Mononuclear cell (primary cell): ENCODE results near the gene CIRBP. TPM values are rescaled to one million over a fixed set of nuclear protein-coding genes. Genes with fewer than 3 reads are reported as not detected.

Source experiments
- H3K27me3 ChIP-seq: 2 replicates; pipeline ENCODE4 v1.6.0; 2011; ENCODE audit warnings: low read length, control low read depth; ENCODE audit not compliant: insufficient read depth
- H3K4me1 ChIP-seq: 2 replicates; pipeline ENCODE4 v1.5.1; 2011; ENCODE audit warnings: mild to moderate bottlenecking, low read length, control low read depth; ENCODE audit not compliant: insufficient read depth
- H3K4me3 ChIP-seq: 2 replicates; pipeline ENCODE4 v1.5.1; 2011; ENCODE audit warnings: mild to moderate bottlenecking, low read length, moderate library complexity
- H3K9me3 ChIP-seq: 2 replicates; pipeline ENCODE4 v1.5.1; 2011; ENCODE audit warnings: low read depth, mild to moderate bottlenecking, control low read depth, low read length
- total RNA-seq: library from RNA; depleted of rRNA; stranded (reverse); fragments of >200 nt; gene quantifications from one replicate; pipeline ENCODE4 v1.2.3, GENCODE V29; 2012

The CIRBP gene
- total RNA-seq, 1 donor = 455 TPM

DNA sequence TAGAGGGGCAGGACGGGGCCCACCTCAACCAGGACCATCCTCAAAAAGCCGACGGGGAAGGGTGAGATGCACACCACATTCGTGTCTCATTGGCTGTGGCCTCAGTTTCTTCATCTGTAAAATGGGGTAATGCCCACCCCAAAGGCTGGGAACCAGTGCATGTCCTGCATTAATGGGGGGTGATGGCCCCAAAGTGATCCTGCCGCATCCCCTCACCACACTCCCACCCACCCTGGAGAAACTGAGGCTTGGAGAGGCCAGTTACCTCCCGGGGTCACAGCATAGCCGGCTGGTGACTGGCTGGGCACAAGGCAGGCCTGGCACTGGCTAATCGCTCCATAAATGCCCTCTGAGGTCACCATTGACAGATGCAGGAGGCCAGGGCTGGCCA is 21.4 kb upstream of the CIRBP start:
- H3K4me3 ChIP-seq = peak overlapping the region; percentile 52
- H3K4me1 ChIP-seq = peaks cover 39% of the 10 kb centered on the region
- no peaks in the 10 kb centered on the region for H3K9me3 ChIP-seq
- no peaks in the 10 kb centered on the region for H3K27me3 ChIP-seq

DNA sequence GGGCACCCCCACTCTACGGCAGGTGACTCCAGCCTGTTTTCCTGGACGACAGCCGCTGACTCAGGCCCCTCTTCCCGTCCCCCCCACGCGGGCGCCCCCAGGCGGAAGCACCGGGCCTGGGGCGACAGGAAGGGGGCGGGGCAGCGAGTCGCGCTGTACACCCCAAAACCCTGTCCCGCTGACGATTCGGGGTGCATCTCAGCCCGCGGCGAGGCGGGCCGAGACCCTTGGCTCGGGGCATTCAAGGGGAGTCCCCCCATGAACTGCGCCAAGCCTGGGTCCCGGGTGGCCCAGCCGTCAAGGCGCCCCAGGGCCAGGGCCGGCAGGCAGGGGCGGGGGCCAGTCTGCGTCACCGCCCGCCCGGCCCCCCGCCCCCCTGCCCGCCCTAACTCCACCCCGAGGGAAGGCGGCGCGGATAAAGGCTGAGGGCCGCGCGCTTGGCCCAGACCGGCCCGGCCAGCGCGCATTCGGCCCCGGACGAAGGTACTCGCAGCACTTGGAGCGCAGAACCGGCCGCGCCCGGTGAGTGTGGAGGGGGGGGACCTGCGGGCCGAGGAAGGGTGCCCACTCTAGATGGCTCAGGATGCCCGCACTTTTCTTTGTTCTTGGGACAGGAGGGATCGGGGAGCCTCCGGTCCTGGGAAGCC is 20.9 kb upstream of the CIRBP start, which contains the start of gene MIDN:
TSS of gene MIDN (plus strand) at position 445 of the 647 bp plus-strand sequence. CDS start 1,714 bp downstream, outside the sequence.
- Histone ChIP-seq H3K4me3 (peak within 1 kb of the TSS; percentile 52), H3K27me3 (no peaks in the 10 kb centered on the region), H3K9me3 (no peaks in the 10 kb centered on the region), H3K4me1 (peaks cover 35% of the 10 kb centered on the region)

DNA sequence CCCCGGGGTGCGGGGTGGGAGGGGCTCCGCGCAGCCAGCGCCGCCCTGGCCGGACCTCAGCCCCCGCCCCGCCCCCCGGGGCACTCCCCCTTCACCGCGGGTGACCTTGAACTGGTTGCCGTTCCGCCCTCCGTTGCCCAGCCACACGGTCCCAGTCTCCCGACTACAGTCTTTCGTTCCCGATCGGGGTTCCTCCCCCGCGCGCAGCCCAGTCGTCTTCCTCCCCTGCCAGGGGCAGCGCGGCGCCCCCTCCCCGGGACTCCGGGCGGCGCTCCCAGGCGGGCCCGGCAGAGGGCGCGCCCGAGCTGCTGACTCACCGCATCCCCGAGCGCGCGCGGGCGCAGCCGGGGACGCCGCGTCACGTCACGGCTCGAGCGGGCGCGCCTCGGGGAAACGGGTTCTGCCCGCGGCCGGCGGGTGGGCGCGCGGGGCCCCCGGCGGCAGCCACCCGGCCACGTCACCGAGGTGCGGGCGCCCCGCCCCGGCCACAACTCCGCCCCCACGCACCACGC is 20.3 kb upstream of the CIRBP start:
- peak overlapping the region; percentile 52 for H3K4me3 ChIP-seq
- H3K9me3 ChIP-seq = no peaks in the 10 kb centered on the region
- no peaks in the 10 kb centered on the region for H3K27me3 ChIP-seq
- peaks cover 35% of the 10 kb centered on the region for H3K4me1 ChIP-seq

DNA sequence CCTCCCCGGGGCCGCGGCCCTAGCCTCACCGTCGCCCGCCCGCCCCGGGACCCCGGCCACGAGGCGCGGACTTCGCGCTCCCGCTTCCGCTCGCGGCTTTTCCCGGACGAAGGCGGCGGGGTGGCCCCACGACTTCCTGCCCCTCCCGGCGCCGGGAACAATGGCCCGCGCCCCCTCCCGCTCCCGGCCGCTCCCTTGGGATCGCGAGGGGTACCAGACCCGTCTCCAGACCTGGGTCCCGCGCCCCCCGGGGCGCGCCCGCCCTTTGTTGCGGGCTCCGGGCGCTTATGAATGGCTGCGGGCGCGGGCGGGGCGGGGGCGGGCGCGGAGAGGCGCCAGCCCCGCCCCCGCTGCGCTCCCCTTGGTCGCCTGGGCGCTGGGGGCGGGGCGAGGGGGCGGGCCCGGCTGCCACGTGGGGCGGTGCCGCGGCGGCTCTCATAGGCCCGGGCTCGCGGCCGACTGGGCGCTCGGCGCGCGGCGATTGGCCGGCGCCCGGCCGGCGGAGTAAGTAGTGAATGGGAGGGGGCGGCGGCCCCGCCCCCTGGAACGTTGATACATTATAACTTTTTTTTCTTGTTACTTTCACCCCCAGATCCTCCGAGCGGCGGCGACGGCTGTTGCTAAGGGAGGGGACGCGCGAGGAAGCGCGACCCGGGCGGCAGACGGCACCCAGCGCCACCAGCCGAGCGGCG is 19.7 kb upstream of the CIRBP start:
- Histone ChIP-seq H3K4me1 (peaks cover 35% of the 10 kb centered on the region), H3K9me3 (no peaks in the 10 kb centered on the region), H3K27me3 (no peaks in the 10 kb centered on the region), H3K4me3 (peak overlapping the region; percentile 91)

DNA sequence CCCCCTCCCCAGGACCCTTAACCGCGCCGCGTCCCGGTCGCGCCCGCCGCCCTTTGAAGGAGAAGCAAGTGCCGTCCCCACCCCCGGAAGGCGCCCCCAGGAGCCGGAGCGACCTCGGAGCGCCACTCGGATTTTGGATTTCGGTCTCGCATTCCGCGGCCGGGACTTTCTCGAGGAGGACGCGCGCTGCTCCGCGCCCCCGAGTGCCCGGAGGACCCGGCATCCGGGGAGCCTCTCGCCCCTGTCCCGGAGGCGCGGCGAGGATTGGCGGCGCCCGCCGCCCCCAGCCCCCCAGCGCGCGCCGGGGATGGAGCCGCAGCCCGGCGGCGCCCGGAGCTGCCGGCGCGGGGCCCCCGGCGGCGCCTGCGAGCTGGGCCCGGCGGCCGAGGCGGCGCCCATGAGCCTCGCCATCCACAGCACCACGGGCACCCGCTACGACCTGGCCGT is 19.1 kb upstream of the CIRBP start:
- H3K4me3 ChIP-seq = peak overlapping the region; percentile 91
- no peaks in the 10 kb centered on the region for H3K9me3 ChIP-seq
- H3K27me3 ChIP-seq = no peaks in the 10 kb centered on the region
- peaks cover 35% of the 10 kb centered on the region for H3K4me1 ChIP-seq

DNA sequence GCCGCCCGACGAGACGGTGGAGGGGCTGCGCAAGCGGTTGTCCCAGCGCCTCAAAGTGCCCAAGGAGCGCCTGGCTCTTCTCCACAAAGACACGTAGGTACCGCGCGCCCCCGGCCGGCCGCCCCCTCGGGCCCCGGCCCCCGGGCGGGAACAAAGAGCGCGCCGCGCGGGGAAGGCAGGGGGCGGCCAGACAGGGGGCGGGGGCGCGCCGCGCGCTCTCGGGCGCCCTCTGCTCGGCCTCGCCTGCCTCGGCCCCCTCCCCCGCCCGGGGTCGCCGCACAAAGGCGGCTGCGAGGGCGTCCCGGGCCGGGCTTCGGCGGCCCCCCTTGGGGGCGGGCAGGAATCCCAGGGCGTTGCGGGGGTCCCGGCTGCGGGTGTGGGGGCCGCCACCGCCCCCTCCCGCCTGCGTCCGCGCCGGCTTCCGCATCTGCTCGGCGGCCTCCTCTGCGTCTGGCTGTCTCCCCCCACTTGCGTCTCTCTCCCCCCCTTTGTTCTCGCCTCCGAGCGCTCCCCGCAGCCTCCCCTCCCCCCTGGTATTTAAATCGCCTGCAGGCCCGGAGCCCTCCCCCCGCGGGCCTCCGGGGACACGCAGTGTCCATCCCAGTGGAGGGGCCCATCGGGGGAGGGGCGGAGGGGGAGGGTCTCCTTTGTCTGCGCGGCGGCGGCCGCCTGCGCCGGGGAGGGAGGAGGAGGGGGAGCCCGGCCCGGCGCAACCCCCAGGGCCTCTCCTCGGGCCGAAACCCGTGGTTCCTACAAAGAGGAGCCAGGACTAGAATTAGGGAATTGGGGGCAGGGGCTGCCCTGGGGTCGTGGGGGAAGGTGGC is 18.5 kb upstream of the CIRBP start:
- Histone ChIP-seq H3K9me3 (no peaks in the 10 kb centered on the region), H3K4me3 (peak overlapping the region; percentile 91), H3K27me3 (no peaks in the 10 kb centered on the region), H3K4me1 (peaks cover 36% of the 10 kb centered on the region)

DNA sequence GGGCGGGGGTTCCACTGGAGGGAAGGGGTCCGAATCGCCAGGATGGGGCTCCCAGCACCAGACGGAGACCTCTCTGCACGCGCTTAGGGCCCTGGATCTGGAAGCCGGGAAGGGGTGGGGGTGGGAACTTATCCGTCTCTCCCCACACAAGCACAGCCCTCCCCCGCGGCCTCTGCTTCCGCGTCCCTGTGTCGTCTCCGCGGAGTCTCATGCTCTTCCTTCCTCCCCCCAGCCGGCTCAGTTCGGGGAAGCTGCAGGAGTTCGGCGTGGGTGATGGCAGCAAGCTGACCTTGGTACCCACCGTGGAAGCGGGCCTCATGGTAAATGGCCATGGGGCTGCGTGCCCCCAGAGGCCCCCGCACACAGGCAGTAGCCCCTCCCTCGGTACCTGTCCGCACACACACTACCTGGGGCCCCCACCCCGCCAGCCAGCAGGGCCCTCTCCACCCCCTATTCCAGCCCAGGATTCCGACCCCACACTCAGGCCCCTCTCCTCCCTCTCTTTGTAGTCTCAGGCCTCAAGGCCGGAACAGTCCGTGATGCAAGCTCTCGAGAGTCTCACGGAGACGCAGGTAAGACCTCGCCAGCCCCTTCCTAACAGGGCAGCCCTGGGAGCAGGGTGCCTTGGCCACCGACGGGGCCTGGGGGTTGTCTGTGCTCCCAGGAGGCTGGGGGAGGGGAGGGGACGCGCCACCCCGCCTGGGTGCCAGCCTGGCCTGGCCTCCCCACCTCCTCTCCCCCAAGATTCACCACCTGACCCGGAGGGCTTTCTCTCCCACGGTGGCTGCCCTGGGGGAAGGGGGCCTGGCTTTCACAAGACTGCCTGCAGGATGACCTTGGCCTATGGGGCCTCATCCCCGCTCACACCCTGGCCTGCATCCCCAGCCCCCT is 17.6 kb upstream of the CIRBP start:
- peak overlapping the region; percentile 91 for H3K4me3 ChIP-seq
- peaks cover 45% of the 10 kb centered on the region for H3K4me1 ChIP-seq
- H3K9me3 ChIP-seq = no peaks in the 10 kb centered on the region
- no peaks in the 10 kb centered on the region for H3K27me3 ChIP-seq

DNA sequence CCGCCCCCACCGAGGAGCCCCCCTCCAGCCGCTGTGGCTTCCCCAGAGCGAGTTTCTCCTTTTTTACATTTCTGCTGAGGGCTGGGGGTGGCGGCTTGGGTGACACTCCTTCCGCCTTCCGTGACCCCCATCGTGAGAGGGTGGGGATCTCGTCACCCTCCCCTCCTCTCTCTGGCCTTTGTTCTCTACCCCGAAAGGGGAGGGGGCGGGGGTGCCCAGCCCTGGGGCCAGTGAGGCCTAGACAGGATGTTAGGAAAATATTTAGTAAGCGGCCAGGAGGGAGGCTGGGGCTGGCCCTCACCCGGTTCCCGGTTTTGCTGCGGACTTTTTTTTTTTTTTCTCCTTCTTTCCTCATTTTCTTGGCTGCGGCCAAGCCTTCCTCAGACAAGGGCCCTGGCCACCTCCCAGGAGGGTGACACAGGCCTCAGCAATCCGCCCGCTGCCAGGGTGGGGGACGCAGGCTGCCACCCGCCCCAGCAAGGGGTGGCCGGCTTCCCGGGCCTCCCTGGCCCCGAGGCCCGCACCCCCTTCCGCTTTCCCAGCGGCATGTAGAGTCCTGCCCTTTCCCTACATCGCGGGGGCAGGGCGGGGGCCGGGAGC is 16.8 kb upstream of the CIRBP start:
- H3K4me1 ChIP-seq = peaks cover 51% of the 10 kb centered on the region
- peak overlapping the region; percentile 91 for H3K4me3 ChIP-seq
- H3K9me3 ChIP-seq = no peaks in the 10 kb centered on the region
- no peaks in the 10 kb centered on the region for H3K27me3 ChIP-seq

DNA sequence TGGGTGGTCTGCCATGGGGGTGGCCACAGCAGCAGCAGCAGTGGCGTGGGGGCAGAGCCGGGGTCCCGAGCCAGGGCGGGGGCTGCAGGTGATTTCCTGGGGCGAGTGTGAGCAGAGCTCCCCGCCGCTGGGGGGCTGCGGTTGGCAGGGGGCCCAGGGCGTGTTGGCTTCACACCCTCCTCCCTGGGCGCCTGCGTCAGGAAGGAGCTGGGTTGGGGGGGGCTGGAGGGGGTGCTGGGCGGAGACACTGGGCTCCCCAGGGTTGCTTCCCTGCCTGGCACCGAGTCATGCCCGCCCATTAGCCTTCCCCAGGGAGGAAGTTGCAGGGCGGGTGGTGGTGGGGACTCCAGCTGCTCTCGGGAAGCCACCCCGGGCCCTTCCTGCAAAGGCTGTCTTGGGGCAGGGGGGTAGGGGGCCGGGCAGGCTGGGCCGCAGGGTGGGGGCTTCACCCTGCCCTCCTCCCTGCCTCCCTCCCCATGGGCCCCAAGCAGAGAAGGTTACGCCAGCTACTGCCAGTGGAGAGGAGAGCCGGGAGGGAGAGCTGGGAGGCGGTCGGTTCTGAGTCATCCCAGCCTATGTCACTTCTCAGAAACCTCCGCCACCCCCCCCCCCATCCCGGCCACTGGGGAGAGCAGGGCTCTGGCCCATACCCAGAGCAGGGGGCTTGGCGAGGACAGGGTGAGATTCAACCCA is 16.2 kb upstream of the CIRBP start:
- H3K4me3 ChIP-seq = peak overlapping the region; percentile 91
- H3K27me3 ChIP-seq = no peaks in the 10 kb centered on the region
- H3K4me1 ChIP-seq = peaks cover 51% of the 10 kb centered on the region
- H3K9me3 ChIP-seq = no peaks in the 10 kb centered on the region

DNA sequence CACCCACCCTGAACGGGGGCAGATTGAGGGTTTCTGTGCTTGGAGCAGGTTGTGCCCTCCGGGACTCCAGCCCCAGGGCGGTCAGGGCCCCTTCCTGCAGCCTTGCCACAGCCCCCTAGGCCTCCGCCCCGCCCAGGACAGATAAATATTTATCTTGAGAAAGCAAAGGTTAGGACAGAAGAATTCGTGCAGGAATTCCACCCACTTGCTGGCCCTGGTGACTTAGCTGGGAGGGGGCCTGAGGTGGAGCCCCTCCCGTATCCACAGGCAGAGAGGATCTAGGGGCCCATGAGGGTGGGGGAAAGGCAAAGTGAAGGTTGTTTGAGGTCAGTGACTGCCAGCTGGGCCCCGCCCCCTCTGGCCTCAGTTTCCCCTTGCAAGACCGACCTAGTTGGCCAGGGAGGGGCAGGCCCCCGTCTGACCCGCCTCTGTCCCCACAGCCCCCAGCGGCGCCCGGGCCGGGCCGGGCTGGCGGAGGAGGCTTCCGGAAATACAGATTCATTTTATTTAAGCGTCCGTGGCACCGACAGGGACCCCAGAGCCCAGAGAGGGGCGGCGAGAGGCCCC is 15.5 kb upstream of the CIRBP start:
- Histone ChIP-seq H3K4me3 (peak overlapping the region; percentile 41), H3K4me1 (peaks cover 54% of the 10 kb centered on the region), H3K9me3 (no peaks in the 10 kb centered on the region), H3K27me3 (no peaks in the 10 kb centered on the region)

DNA sequence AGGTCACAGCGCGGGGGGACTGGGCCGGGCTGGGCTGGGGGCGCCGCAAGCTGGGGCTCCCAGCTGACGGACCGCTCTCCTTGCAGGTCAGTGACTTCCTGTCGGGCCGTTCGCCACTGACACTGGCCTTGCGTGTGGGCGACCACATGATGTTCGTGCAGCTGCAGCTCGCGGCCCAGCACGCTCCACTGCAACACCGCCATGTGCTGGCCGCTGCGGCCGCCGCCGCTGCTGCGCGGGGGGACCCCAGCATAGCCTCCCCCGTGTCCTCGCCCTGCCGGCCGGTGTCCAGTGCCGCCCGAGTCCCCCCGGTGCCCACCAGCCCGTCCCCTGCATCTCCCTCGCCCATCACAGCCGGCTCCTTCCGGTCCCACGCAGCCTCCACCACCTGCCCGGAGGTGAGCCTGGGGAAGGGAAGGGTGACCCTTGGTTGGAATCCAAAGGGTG is 15.0 kb upstream of the CIRBP start:
- Histone ChIP-seq H3K9me3 (no peaks in the 10 kb centered on the region), H3K4me3 (no peak overlapping the region), H3K27me3 (no peaks in the 10 kb centered on the region), H3K4me1 (peaks cover 60% of the 10 kb centered on the region)

DNA sequence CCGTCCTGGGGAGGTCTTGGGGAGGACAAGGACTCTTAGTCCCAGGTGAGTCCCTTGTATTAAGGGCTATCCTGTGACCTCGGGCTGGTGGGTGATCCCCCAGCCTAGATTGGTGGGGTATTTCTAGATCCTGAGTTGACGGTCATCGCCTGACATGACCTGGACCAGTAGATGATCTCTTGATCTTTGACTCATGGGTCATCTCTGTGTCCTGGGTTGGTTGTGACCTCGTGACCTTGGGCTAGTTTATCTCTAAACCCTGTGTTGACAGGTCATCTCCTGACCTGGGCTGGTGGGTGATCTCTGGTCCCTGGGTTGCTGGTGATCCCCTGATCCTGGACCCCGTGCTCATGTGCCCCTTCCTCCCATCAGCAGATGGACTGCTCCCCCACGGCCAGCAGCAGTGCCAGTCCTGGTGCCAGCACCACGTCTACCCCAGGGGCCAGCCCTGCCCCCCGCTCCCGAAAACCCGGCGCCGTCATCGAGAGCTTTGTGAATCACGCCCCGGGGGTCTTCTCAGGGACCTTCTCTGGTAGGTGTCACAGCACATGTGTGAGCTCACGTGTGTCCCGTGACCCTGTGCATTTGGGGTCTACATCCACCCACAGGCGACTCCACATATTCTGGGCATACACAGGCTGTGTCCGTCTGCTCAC is 14.5 kb upstream of the CIRBP start:
- no peaks in the 10 kb centered on the region for H3K9me3 ChIP-seq
- H3K4me3 ChIP-seq = no peak overlapping the region
- peaks cover 65% of the 10 kb centered on the region for H3K4me1 ChIP-seq
- H3K27me3 ChIP-seq = no peaks in the 10 kb centered on the region
